Stimulated activated naive CD8-positive, alpha-beta T cell treated with anti-CD3 and anti-CD28 coated beads, Interleukin-15, Interleukin-2, amounts not matched to agents 100 ng/mL and 50 ng/mL, for 24 hours (primary cell): ENCODE data around the gene FGF8.

Experiments
- H3K27ac Mint-ChIP-seq: one replicate; pipeline ENCODE4 v1.8.0; 2021; ENCODE audit warnings: mild to moderate bottlenecking, mixed read lengths
- H3K27me3 Mint-ChIP-seq: one replicate; pipeline ENCODE4 v1.8.0; 2021; ENCODE audit warnings: mixed read lengths
- H3K36me3 Mint-ChIP-seq: one replicate; pipeline ENCODE4 v1.8.0; 2021; ENCODE audit warnings: low read depth, mixed read lengths
- H3K4me1 Mint-ChIP-seq: one replicate; pipeline ENCODE4 v1.8.0; 2021; ENCODE audit warnings: low read depth, mixed read lengths
- H3K4me3 Mint-ChIP-seq: one replicate; pipeline ENCODE4 v1.8.0; 2021; ENCODE audit warnings: mild to moderate bottlenecking, mixed read lengths
- H3K9me3 Mint-ChIP-seq: one replicate; pipeline ENCODE4 v1.8.0; 2021; ENCODE audit warnings: mixed read lengths

The FGF8 gene

DNA sequence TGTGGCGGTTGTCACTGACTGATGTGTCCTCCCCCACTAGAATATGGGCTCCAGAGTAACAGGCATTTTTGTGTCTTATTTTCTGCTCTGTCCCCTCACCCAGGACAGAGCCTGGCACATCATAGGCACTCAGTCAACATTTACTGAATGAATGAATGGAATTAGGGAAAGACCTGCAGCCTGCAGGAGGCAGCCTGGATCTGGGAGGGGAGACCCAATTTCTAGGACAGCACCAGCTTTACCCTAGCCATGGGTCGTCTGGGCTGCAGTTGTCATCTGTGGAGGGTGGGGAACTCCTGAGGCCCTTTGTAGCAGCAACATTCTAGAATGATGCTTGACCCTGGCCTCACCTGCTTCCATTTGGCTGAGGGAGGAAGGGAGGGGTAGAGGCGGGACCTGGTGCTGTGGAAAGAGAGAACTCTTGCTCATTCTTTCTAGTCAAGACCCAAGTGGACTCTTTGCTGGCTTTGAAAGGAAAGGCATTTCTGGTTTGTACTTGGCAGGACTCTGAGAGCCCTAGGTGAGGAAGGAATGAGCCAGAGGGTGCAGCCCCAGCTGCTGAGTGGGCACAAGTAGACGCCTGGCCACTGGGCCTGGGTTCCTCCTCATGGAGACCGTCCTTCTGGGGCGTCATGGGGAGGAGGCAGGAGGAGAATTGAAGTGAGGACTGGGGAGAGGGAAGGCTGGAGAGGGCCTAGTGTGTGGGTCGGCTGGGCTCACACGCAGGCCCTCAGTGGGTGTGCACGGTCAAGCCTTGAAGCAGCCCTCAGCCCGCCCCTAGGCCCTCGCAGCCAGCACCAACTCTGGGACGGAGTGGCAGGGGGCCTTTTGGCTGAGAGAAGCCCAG, 8.9 kb downstream of the FGF8 start:
- peaks cover 26% of the 10 kb centered on the region for H3K27me3 Mint-ChIP-seq
- H3K4me1 Mint-ChIP-seq = no peaks in the 10 kb centered on the region
- H3K27ac Mint-ChIP-seq = no peak overlapping the region
- no peaks in the 10 kb centered on the region for H3K36me3 Mint-ChIP-seq
- no peak overlapping the region for H3K4me3 Mint-ChIP-seq
- no peaks in the 10 kb centered on the region for H3K9me3 Mint-ChIP-seq

DNA sequence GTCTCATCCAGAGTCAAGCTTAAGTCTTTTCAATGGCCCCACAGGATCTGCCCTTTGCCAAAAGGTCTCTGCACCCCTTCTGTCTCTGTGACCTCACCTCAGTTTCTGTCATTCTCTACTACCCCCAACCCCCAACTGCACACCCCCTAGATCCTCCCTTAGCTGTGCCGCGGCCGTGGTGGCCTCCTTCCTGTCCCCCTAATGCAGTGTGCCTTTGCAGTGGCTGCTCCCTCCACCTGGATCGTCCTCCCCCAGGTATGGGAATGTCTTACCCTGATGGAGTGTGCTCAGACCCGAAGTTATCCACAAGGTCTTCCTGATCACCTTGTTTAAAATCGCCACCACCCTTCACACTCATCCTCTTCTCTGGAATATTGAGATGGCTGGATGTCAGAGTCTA, 9.6 kb downstream of the FGF8 start:
- H3K27ac Mint-ChIP-seq = no peak overlapping the region
- no peaks in the 10 kb centered on the region for H3K36me3 Mint-ChIP-seq
- no peaks in the 10 kb centered on the region for H3K4me1 Mint-ChIP-seq
- H3K4me3 Mint-ChIP-seq = no peak overlapping the region
- H3K27me3 Mint-ChIP-seq = peaks cover 24% of the 10 kb centered on the region
- no peaks in the 10 kb centered on the region for H3K9me3 Mint-ChIP-seq

DNA sequence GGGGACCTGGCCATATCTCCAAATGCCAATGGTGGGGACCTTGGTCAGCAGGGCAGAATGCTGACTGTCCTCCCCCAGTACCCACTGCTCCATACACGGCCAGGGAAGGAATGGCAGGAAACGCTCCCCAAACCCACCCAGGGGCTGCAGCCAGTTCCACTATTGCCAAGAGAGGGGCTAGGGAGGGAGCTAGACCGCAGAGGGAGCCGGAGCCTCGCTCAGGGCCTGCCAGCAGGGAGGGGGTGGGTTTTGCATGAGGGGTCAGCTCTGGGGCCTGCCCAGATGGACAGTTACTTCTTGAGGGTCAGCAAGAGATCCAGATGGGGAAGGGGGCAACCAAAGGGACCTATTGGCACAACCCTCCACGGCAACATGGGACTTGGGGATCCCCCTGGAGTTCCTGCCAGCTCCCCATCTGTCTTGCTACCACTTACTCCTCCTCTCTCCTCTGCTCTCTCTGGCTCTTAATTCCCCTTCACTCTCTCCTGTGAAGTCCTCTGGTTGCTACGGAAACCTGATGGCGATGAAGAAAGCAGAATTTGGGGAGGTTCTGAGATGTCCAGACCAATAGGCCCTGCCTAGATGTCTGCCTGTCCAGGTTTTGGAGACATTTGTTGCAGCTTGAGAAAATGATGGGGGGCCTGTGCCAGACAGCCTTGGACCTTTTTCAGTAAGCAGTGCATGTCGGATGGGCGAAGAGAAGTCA, 12.6 kb downstream of the FGF8 start:
- Mint-ChIP-seq H3K4me3 (no peak overlapping the region), H3K36me3 (no peaks in the 10 kb centered on the region), H3K27me3 (peaks cover 16% of the 10 kb centered on the region), H3K27ac (no peak overlapping the region), H3K9me3 (no peaks in the 10 kb centered on the region), H3K4me1 (no peaks in the 10 kb centered on the region)

DNA sequence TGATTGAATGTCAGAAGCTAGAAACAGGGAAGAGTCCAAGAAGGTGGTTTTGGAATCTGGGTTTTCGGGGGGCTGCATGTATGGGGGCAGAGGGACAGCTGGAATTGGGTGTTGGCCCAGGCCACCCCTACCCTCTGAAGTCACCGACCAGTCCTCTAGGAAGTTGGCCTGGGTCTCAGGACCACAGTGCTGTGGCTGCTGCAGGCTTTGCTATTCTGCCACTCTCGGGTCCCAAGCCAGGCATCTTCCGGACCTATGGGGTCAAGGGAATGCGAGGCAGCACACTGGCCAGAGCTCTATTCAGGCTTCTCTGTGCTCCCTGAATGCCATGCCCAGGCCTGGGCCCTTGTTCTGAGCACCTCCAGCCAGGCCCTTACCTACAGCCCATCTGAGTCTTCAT, 13.2 kb downstream of the FGF8 start:
- H3K36me3 Mint-ChIP-seq = no peaks in the 10 kb centered on the region
- H3K27me3 Mint-ChIP-seq = peaks cover 16% of the 10 kb centered on the region
- no peak overlapping the region for H3K4me3 Mint-ChIP-seq
- no peak overlapping the region for H3K27ac Mint-ChIP-seq
- H3K9me3 Mint-ChIP-seq = no peaks in the 10 kb centered on the region
- no peaks in the 10 kb centered on the region for H3K4me1 Mint-ChIP-seq

DNA sequence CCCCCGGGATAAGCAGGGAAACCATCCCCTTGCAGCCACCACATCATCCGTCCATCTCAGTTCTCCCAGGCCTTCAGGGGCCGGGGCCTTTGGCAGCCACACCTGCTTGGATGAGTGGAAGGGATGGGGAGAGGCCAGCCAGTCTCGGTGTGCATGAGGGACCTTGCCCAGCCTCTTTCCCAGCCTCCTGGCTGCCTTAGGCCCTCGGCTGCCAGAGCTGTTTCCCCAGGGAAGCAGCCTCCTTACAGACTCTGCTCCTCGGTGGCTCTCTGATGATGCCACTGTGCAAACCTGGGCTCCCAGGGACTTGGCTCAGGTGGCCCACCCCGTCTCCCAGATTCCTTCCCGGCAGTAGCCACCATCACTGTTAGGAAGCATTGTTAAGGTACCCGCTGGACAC, 14.7 kb downstream of the FGF8 start:
- Mint-ChIP-seq H3K4me3 (no peak overlapping the region), H3K4me1 (no peaks in the 10 kb centered on the region), H3K9me3 (no peaks in the 10 kb centered on the region), H3K27ac (no peak overlapping the region), H3K36me3 (no peaks in the 10 kb centered on the region), H3K27me3 (peaks cover 17% of the 10 kb centered on the region)

DNA sequence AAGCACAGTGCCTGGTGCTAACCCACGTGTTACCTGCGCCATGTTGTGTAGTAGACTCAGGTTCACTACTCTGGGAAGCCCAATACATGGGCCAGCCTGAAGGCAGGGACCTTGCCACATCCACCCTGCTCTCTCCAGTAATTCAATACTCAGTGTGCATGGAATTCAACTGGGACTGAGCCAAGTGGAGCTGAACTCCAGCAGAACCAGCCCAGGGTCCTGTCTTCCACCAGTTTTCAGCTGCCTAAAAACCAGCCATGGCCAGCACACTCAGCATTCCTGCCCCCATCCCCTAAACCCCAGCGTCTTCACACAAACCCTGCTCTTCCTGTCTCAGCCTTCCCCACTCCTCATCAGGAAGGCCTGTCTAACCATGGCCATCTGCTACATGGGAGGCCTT, 15.4 kb downstream of the FGF8 start:
- no peaks in the 10 kb centered on the region for H3K4me1 Mint-ChIP-seq

DNA sequence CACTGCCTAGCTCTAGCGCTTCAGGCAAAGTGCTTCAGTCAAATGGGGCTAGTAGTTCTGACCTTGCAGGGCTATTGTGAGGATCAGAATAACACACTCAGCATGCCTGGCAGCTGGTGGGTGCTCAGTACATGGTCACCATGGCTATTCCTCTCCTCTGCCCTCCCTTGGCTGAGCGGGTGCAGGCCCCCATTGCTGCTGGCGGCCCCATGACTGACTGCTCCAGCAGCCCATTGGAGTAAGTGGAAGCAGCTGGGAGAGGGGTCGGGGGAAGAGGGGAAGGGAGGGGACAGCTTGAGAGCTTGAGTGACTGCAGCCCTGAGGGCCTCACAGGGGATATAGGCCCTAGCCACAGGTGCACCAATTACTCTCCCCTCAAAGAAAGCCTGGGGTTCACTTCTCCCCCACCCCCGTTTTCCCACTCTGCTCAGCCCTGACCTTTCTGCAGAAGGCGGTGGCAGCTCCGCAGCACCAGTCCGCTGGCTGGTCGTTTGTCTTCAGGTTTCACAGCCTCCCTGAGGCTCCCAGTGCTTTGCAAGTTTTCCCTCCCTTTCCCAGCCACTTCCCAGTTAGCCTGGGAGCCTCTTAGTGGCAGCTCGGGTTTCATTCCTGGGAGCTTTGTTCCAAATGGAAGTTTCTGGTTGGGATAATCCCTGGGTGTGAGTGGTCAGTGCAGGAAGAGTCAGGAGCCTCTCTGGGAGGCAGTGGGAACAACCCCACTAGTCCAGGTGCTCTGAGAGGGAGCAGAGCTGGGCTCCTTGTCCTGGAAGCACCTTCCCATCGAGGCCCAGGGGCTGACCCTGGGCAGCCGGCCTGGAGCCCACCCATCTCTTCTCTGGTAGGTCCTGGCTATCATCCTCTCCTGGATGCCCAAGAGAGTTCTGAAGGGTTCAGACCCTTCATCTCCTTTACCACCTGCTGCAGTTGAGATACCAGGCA, 16.3 kb downstream of the FGF8 start:
- peaks cover 8% of the 10 kb centered on the region for H3K27me3 Mint-ChIP-seq
- no peaks in the 10 kb centered on the region for H3K36me3 Mint-ChIP-seq
- H3K9me3 Mint-ChIP-seq = no peaks in the 10 kb centered on the region
- no peak overlapping the region for H3K4me3 Mint-ChIP-seq
- no peaks in the 10 kb centered on the region for H3K4me1 Mint-ChIP-seq
- H3K27ac Mint-ChIP-seq = no peak overlapping the region

More for the DNA sequence above, 15.4 kb downstream of the FGF8 start:
- Mint-ChIP-seq H3K9me3 (no peaks in the 10 kb centered on the region), H3K27me3 (peaks cover 13% of the 10 kb centered on the region), H3K27ac (no peak overlapping the region), H3K4me3 (no peak overlapping the region), H3K36me3 (no peaks in the 10 kb centered on the region)

DNA sequence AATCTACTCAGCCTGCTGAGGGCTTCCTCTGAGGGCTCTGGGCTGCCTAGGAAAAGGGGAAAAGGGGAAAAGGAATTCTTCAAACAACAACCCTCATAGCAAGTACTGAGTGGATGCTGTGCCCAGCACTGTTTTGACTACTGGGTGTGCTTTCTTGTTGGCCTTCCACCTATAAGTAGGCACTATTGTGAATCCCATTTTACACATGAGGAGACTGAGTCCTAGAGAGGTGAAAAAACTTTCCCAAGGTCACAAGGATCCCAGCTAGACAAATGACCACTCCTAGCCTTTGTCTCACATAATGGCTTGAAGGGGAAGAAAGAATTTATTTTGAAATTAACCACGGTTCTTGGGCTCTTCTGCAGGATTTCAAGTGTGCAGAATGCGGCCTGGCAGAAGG, 17.1 kb downstream of the FGF8 start:
- H3K9me3 Mint-ChIP-seq = no peaks in the 10 kb centered on the region
- no peaks in the 10 kb centered on the region for H3K4me1 Mint-ChIP-seq
- no peaks in the 10 kb centered on the region for H3K36me3 Mint-ChIP-seq
- H3K4me3 Mint-ChIP-seq = no peak overlapping the region
- H3K27ac Mint-ChIP-seq = no peak overlapping the region
- H3K27me3 Mint-ChIP-seq = peaks cover 8% of the 10 kb centered on the region

DNA sequence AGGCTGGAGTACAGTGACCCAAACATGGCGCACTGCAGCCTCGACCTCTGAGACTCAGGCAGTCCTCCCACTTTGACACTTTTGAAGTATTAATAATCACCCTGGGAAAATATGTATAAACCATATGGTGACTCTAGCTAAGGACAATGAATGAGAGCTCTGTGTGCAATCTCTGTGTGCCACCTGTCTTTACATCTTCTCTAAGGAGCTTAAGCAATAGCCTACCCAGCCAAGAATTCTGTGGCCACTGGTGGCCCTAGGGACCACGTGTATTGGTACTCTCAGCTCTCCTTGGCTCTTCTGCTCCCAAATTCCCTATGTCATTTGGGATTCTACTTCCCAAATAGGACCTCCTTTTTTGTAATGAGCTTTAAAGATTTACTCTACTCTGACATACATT, 23.7 kb downstream of the FGF8 start:
- Mint-ChIP-seq H3K9me3 (no peaks in the 10 kb centered on the region), H3K27me3 (peaks cover 22% of the 10 kb centered on the region), H3K27ac (no peak overlapping the region), H3K4me3 (no peak overlapping the region), H3K36me3 (no peaks in the 10 kb centered on the region), H3K4me1 (no peaks in the 10 kb centered on the region)

DNA sequence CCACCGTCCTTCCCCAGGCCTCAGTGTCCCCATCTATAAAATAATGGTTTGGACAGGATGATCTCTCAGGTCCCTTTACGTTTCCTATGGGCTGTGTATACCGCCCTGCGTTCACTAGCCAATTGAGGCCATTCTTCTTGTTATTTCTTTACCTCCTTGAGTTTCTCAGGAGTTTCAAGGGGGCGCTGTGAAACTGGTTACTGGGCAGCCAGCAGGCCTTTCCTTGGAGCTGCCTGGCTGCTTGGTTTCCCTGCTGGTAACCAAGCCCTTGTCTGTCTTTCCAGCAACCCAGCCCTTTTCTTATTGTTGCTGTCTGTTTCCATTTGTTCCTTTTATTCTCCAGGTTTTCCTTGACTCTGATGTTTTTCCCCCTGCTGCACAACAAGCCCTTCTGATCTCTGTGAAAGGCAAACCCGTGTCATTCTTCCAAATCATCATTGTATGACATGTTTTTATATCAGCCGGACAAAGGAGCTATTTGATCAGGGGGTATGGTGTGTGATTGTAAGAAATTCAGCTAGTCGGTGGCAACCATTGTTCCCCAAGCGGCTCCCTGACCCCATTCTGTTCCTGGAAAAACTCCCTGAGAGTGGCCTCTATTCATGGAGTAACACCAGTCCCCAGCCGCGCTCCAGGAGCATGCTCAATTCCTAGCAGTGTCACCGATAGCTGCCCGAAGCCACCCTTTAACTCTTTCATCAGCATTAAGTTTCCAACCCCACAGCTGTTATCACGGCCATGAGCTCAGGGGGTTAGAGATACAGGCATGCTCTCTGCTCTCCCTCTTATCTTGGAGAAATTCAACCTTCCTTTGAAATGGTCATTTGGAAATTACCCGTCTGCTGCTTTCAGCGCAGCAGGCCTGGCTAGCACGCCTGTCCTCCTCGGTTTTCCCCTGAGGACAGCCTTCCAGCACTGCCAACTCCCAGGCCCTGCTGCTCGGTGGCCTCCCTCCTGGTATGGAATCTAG, 26.6 kb downstream of the FGF8 start:
- Mint-ChIP-seq H3K27me3 (peaks cover 25% of the 10 kb centered on the region), H3K4me1 (no peaks in the 10 kb centered on the region), H3K36me3 (no peaks in the 10 kb centered on the region), H3K9me3 (no peaks in the 10 kb centered on the region), H3K27ac (no peak overlapping the region), H3K4me3 (no peak overlapping the region)

DNA sequence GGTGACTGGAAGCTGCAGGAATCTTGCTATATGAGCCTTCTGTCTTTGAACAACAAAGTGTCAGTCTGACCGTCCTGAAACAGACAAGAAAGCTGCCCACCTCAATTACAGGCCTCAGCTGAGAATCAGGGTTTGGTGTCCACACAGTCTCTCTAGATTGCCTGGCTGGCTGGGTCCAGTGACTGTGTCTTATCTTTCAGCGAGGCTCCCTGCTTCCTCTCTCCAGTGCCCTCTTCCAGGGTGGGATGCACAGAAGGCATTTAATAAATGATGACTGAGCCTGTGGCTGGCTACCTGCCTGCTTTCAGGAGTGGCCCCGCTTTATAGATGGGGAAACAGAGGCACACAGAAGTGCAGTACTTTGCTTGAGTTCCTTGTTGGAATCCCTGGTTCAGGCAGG, 27.4 kb downstream of the FGF8 start:
- Mint-ChIP-seq H3K4me3 (no peak overlapping the region), H3K27me3 (peaks cover 20% of the 10 kb centered on the region), H3K27ac (no peak overlapping the region), H3K4me1 (no peaks in the 10 kb centered on the region), H3K9me3 (no peaks in the 10 kb centered on the region), H3K36me3 (no peaks in the 10 kb centered on the region)

DNA sequence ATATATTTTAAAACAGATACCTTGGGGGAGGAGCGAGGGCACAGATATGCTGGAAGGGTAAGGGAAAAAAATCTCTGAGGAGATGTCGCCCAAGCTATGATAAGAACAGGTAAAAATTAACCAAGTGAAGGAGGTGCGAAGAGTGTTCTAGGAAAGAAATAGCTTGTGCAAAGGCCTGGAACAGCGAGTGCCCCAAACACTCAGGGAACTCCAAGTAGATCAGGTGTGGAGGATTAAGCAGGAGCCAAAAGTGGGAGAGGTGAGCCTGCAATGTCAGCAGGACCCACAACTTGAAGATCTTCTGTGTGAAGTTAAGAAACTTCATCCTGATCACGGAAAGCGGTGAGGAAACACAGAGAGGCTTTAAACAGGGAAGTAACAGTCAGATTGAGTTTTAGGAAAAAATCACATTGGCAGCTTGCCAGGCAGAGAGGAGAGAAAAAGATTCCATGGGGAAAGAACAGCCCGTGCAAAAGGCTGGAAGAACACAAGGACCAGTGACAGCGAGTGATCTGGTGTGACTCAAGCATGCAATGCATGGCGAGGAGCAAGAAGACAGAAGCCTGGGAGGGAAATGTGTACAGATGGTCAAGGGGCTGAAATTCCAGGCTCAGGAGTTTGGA, 30.7 kb downstream of the FGF8 start:
- H3K4me1 Mint-ChIP-seq = no peaks in the 10 kb centered on the region
- no peak overlapping the region for H3K4me3 Mint-ChIP-seq
- peaks cover 13% of the 10 kb centered on the region for H3K27me3 Mint-ChIP-seq
- H3K9me3 Mint-ChIP-seq = no peaks in the 10 kb centered on the region
- no peaks in the 10 kb centered on the region for H3K36me3 Mint-ChIP-seq
- no peak overlapping the region for H3K27ac Mint-ChIP-seq

DNA sequence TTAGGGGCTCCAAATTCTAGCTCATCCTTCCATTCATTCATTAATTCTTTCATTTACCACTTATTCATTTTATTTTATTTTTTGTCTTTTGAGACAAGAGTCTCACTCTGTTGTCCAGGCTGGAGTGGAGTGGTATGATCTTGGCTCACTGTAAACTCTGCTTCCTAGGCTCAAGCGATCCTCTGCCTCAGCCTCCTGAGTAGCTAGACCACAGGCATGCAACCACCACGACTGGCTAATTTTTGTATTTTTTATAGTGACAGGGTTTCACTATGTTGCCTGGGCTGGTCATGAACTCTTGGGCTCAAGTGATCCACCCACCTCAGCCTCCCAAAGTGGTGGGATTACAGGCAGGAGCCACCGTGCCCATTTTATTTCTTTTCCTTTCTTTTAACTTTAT, 31.6 kb downstream of the FGF8 start:
- Mint-ChIP-seq H3K4me3 (no peak overlapping the region), H3K4me1 (no peaks in the 10 kb centered on the region), H3K27ac (no peak overlapping the region), H3K27me3 (peaks cover 16% of the 10 kb centered on the region), H3K9me3 (no peaks in the 10 kb centered on the region), H3K36me3 (no peaks in the 10 kb centered on the region)

DNA sequence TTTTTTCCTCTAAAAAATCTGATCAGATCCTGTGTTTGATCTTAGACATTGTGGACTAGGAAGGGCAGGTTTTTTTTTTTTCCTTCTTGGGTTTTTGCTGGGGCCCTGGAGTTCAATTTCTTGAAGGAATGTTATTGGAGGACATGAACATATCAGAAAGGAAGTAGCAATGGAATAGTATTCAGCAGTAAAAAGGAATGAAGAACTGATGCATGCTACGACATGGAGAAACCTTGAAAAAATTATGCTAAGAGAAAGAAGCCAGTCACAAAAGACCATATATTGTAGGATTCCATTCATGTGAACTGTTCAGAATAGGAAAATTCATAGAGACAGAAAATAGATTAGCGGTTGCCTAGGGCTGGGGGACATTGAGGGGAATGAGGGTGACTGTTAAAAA, 34.0 kb downstream of the FGF8 start:
- Mint-ChIP-seq H3K36me3 (no peaks in the 10 kb centered on the region), H3K27me3 (peaks cover 16% of the 10 kb centered on the region), H3K9me3 (no peaks in the 10 kb centered on the region), H3K4me1 (no peaks in the 10 kb centered on the region), H3K4me3 (no peak overlapping the region), H3K27ac (no peak overlapping the region)
